Sigmoid colon (tissue), 7 donors: ENCODE data around the gene GNB3. TPM values are rescaled to one million over a fixed set of nuclear protein-coding genes. Genes with fewer than 3 reads are reported as not detected.
"Not testable (repeated sequence)": the region's sequence is repeated elsewhere in the genome, so short reads cannot be mapped to it uniquely, and the experiment has no call there.

Experiments
- DNase-seq: peaks from one replicate; pipeline ENCODE4 v3.0.0-alpha.2; 2019
- H3K27ac ChIP-seq, 4 donors: fragments of 200-600 bp; sonication (generic); one replicate each; pipeline ENCODE4 v1.5.1; 2016 to 2019; ENCODE audit warnings: mild to moderate bottlenecking in 1 of 4
- H3K27me3 ChIP-seq, 3 donors: fragments of 200-600 bp; sonication (generic); one replicate each; pipeline ENCODE4 v1.5.1; 2019; ENCODE audit warnings: mild to moderate bottlenecking in 1 of 3
- H3K36me3 ChIP-seq, 4 donors: fragments of 200-600 bp; sonication (generic); one replicate each; pipeline ENCODE4 v1.5.1; 2016 to 2019
- H3K4me1 ChIP-seq, 4 donors: fragments of 200-600 bp; sonication (generic); one replicate each; pipeline ENCODE4 v1.5.1; 2017 to 2019
- H3K4me3 ChIP-seq, 4 donors: fragments of 200-600 bp; sonication (generic); one replicate each; pipeline ENCODE4 v1.5.1; 2017 to 2019; ENCODE audit warnings: mild to moderate bottlenecking in 2 of 4, moderate library complexity in 1 of 4
- H3K9me3 ChIP-seq, 4 donors: fragments of 200-600 bp in 3 of 4; sonication (generic) in 3 of 4; one replicate each; pipeline versions ENCODE4 v1.5.1 to v1.6.1; 2013 to 2019
- EP300 ChIP-seq, 4 donors: sonication (generic); formaldehyde crosslinking; IDR thresholded peaks; one replicate each; pipeline ENCODE4 v1.6.1; 2017; ENCODE audit warnings: antibody characterized with exemption in 4 of 4
- POLR2A ChIP-seq, 2 donors: fragments of 450-650 bp; IDR thresholded peaks; one replicate each; pipeline ENCODE4 v1.6.1; 2016; ENCODE audit warnings: antibody characterized with exemption in 2 of 2, mild to moderate bottlenecking in 2 of 2, moderate library complexity in 2 of 2
- POLR2AphosphoS5 ChIP-seq, 4 donors: sonication (generic); formaldehyde crosslinking; IDR thresholded peaks; one replicate each; pipeline ENCODE4 v1.6.1; 2017; ENCODE audit warnings: antibody characterized with exemption in 4 of 4
- WGBS, 2 donors: extraction: QIAGEN DNeasy Blood & Tissue Kit; methylation state at CpG; one replicate each; pipeline ENCODE4 v1.1.7; 2013; 5-methylcytosine and 5-hydroxymethylcytosine counted together
- intact Hi-C: fragments of 100-400 bp; cut with DNase I; formaldehyde crosslinking; loops from one replicate; pipeline ENCODE4 v1.15.1; 2023
- polyA plus RNA-seq, 3 donors: library from polyadenylated mRNA; stranded (reverse); fragments of 200-250 nt; gene quantifications; one replicate each; pipeline ENCODE4 v1.2.3, GENCODE V29; 2013
- total RNA-seq, 4 donors: library from RNA; depleted of rRNA; stranded (reverse); fragments of >200 nt; gene quantifications; one replicate each; pipeline ENCODE4 v1.1.0, GENCODE V29; 2016
- TF ChIP-seq, protein P1 (sequence below), 4 experiments: fragments of 450-650 bp in 3 of 4; fragments of 200-600 bp in 1 of 4; IDR thresholded peaks; one replicate each; pipeline ENCODE4 v1.5.1; 2016 to 2019; ENCODE audit warnings: antibody characterized with exemption in 4 of 4, mild to moderate bottlenecking in 3 of 4, moderate library complexity in 2 of 4
- donor health status: healthy with polysubstance abuse.
- donor health status: Bipolar disorder and iron deficiency.
- donor health status: healthy.

GNB3 gene
- total and polyA plus RNA-seq, 7 donors, result 0.36 to 8.9 (median 1.2) TPM

DNA sequence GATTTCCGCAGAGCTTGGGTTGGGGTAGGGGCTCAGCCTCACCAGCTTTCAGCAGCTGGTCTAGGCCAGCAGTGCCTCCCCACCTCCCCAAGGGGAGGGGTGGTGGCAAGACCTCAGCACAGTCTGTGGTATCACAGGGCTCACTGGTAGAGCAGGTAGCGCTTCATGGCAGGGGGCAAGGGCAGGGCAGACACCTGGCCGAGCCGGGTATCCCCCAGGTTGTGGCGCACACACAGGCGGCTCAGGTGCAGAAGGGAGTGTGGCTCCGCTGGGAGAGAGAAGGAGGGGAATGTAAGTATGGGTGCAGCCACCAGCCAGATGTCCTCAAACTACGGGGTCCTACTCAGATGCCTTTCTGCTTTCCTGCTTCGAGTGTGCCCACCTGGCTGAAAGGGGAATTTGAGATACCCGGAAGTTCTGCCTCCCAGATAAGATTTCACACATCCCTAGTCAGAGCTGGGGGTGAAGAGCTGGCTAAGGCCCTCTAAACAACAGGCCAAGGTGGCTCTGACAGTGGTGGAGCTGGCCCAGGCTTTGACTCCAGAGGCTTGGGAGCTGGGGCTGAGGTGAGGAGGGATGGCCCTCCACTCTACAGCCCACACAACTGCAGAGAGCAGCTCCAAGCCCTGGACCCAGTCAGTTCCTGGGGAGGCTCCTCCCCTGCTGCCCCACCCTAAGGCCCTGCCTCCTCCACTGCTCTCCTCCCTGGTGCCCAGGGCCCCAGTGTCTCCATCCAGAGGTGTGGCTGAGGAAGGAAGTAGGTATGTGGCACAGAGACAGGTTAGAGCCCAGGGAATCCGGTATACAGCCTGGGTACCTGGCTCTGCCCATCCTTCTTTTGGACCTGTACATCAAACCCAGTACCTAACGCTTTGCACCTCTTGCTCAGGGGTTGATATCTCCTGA, 30.6 kb downstream of the GNB3 start:
- Histone ChIP-seq H3K27ac (peak overlapping the region; percentile 84 to 90 (median 88)), H3K9me3 (no peaks in the 10 kb centered on the region), H3K36me3 (peaks cover 6 to 28% (median 19%) of the 10 kb centered on the region in 4 donors), H3K27me3 (no peaks in the 10 kb centered on the region), H3K4me3 (peak overlapping the region in 2 of 4 donors; percentile 77 to 85), H3K4me1 (peaks cover 0 to 63% (median 51%) of the 10 kb centered on the region in 4 donors)
- intact Hi-C loops, result loop anchor here (5.0 kb wide), 2 partner anchors 36 to 66 kb away; no protein-coding TSS in a partner anchor
- no peak for DNase-seq
- no peak for TF ChIP-seq POLR2AphosphoS5 (IDR thresholded peaks at IDR 0.05)
- TF ChIP-seq, protein P1, sequence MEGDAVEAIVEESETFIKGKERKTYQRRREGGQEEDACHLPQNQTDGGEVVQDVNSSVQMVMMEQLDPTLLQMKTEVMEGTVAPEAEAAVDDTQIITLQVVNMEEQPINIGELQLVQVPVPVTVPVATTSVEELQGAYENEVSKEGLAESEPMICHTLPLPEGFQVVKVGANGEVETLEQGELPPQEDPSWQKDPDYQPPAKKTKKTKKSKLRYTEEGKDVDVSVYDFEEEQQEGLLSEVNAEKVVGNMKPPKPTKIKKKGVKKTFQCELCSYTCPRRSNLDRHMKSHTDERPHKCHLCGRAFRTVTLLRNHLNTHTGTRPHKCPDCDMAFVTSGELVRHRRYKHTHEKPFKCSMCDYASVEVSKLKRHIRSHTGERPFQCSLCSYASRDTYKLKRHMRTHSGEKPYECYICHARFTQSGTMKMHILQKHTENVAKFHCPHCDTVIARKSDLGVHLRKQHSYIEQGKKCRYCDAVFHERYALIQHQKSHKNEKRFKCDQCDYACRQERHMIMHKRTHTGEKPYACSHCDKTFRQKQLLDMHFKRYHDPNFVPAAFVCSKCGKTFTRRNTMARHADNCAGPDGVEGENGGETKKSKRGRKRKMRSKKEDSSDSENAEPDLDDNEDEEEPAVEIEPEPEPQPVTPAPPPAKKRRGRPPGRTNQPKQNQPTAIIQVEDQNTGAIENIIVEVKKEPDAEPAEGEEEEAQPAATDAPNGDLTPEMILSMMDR (IDR thresholded peaks at IDR 0.05), result no peak
- TF ChIP-seq POLR2A (IDR thresholded peaks at IDR 0.05), result no peak
- no peak for TF ChIP-seq EP300 (IDR thresholded peaks at IDR 0.05)
- 46 to 68% methylated on average over 12 of the region's 12 CpGs for WGBS, 2 donors

DNA sequence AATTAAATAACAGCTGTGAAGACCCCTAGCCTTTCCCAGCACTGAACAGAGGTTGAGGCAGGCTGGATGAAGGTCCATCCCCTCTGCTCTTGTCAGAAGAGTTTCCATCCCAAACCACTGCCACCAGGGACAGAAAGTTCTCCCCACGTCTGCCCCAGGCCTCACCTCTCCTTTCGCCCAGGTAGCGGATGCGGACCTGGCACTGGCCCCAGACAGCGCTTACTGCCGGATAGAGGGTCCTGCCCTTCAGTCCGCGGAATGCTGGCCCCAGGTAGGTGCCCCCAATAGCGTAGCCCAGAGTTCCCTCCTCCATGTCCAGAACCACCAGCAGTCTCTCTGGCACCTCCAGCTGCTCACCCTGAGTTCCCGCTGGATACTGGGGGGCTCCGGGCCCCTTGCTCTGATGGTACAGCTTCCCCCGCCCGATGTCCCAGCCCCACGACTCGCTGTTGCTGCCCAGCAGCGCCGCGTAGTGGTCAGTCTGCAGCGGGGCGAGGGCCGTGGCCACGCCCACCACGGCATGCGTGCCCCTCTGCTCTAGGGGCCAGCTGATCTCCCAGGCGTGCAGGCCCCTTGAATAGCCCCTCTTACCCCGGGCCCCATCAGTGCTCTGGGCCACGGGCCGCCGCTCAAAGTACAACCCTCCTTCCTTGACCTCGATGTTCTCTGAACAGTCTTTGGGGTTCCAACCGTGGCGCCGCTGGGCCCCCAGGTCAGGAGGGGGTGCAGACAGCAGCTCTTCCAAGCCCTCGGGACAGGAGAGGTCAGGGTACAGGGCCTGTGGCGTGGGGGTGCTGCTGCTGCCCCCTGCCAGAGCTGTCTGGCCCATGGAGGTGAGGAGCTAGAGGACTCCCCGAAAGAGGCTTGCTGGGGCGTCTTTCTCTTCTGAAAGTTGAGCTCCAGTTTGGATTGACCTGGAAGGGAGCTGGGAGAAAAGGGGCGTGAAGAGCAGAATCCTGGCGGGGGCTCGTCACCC, 31.6 kb downstream of the GNB3 start:
- Histone ChIP-seq H3K9me3 (no peaks in the 10 kb centered on the region), H3K27ac (peak overlapping the region; percentile 84 to 90 (median 88)), H3K4me1 (peaks cover 0 to 57% (median 43%) of the 10 kb centered on the region in 4 donors), H3K4me3 (peak overlapping the region; percentile 62 to 85 (median 74)), H3K36me3 (peaks cover 6 to 28% (median 19%) of the 10 kb centered on the region in 4 donors), H3K27me3 (no peaks in the 10 kb centered on the region)
- WGBS, 2 donors, result 2% methylated on average over 40 of the region's 40 CpGs
- TF ChIP-seq POLR2AphosphoS5 (IDR thresholded peaks at IDR 0.05) (peak in 3 of 4 donors; percentile 19 to 65 (median 62)), POLR2A (IDR thresholded peaks at IDR 0.05) (no peak)
- TF ChIP-seq, protein P1 (IDR thresholded peaks at IDR 0.05), result peak; percentile 82 to 96 (median 84)
- intact Hi-C loops, result loop anchor here (1.0 to 5.0 kb wide), 3 partner anchors 19 to 65 kb away; no protein-coding TSS in a partner anchor
- peak; percentile 91 for DNase-seq

DNA sequence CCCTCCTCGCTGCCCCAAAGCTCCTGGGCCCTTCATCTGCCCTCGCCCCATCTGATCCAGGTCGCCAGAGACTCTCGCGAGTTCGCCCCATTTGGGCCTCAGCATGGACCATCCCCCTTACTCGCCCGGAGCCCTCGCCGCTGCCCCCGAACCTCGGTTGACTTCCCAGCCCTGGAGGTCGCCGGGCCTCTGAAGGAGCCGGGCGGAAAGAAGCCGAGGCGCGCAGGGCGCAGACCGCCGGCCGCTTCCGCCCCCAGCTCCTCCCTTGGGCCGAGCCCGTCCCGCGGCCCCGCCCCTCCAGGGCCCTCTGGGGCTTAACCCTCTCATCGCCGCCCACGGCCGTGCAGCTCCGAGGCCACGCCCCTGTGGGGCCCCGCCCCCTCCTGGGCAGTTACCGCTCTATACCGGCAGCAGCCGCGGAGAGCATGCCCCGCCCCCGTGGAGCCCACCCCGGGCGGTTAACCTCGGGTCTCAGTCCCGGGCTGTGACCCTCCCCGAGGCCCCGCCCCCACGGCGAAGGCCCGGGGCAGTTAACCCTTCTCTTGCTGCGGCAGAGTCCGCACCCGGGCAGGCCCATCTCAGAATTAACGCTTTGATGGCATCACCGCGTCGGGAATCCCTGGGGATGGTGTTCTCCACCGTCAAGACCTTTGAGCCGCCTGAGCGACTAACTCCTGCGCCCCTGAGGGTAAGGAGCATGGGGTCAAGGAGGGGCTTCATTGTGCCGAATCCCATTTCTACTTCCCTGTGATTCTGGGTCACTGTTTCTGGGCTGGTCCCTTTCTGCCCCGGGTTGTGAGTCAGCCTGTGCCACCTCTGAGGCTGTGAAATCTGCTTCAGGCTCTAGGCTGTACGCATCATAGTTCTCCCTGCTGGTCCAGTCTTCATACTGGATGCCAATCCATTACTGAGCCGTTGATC, 32.6 kb downstream of the GNB3 start, which contains the start of gene SPSB2:
SPSB2 (minus strand) TSS at position 210 of the 921 bp plus-strand sequence. CDS start 402 bp downstream, outside the sequence.
- intact Hi-C loops, result loop anchor here (1.0 to 5.0 kb wide), 3 partner anchors 18 to 64 kb away; no protein-coding TSS in a partner anchor
- peaks cover 6 to 28% (median 19%) of the 10 kb centered on the region in 4 donors for H3K36me3 ChIP-seq
- peaks cover 0 to 54% (median 41%) of the 10 kb centered on the region in 4 donors for H3K4me1 ChIP-seq
- H3K27ac ChIP-seq, result peak within 1 kb of the TSS; percentile 84 to 90 (median 88)
- TF ChIP-seq POLR2AphosphoS5 (IDR thresholded peaks at IDR 0.05) (peak; percentile 79 to 90 (median 86)), POLR2A (IDR thresholded peaks at IDR 0.05) (peak; percentile 72 to 74)
- TF ChIP-seq, protein P1 (IDR thresholded peaks at IDR 0.05), result no peak
- 1% methylated on average over 66 of the region's 66 CpGs for WGBS, 2 donors
- no peaks in the 10 kb centered on the region for H3K27me3 ChIP-seq
- H3K9me3 ChIP-seq, result no peaks in the 10 kb centered on the region
- DNase-seq, result peak; percentile 99
- peak within 1 kb of the TSS; percentile 62 to 85 (median 74) for H3K4me3 ChIP-seq

DNA sequence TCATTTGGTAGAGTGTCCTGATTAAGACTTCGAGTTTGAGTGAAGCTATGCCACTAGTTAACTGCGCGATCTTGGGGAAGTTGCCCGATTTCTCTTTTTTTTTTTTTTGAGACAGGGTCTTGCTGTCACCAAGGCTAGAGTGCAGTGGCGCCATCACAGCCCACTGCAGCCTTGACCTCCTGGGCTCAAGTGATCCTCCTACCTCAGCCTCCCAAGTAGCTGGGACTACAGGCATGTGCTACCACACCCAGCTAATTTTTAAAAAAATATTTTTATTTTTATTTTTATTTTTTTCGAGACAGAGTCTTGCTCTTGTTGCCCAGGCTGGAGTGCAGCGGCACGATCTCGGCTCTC, 33.3 kb downstream of the GNB3 start:
- Histone ChIP-seq H3K4me1 (peaks cover 0 to 48% (median 34%) of the 10 kb centered on the region in 4 donors), H3K4me3 (peak overlapping the region; percentile 62 to 85 (median 74)), H3K36me3 (peaks cover 6 to 28% (median 19%) of the 10 kb centered on the region in 4 donors), H3K27ac (peak overlapping the region; percentile 84 to 90 (median 88))
- DNase-seq, H3K27me3 ChIP-seq, H3K9me3 ChIP-seq: not testable (repeated sequence)
- intact Hi-C loops, result loop anchor here (5.0 kb wide), 2 partner anchors 33 to 63 kb away; no protein-coding TSS in a partner anchor
- 46 to 55% methylated on average over 9 of the region's 9 CpGs for WGBS, 2 donors

DNA sequence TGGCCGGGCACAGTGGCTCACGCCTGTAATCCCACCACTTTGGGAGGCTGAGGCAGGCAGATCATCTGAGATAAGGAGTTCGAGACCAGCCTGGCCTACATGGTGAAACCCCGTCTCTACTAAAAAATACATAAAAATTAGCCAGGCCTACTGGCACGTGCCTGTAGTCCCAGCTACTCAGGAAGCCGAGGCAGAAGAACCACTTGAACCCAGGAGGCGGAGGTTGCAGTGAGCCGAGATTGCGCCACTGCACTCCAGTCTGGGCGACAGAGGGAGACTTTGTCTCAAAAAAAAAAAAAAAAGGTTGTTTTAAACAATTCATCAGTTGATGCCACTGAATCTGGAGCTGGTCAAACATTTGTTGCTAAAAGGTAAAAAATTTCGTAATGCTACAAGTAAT, 39.1 kb downstream of the GNB3 start:
- 89% methylated on average over 11 of the region's 11 CpGs for WGBS, 2 donors
- peaks cover 0 to 16% (median 2%) of the 10 kb centered on the region in 4 donors for H3K36me3 ChIP-seq
- H3K4me3 ChIP-seq, H3K27ac ChIP-seq, intact Hi-C loops, H3K4me1 ChIP-seq, H3K27me3 ChIP-seq, DNase-seq, H3K9me3 ChIP-seq: not testable (repeated sequence)
